ENCODE measurements around the gene CIB4.

DNA sequence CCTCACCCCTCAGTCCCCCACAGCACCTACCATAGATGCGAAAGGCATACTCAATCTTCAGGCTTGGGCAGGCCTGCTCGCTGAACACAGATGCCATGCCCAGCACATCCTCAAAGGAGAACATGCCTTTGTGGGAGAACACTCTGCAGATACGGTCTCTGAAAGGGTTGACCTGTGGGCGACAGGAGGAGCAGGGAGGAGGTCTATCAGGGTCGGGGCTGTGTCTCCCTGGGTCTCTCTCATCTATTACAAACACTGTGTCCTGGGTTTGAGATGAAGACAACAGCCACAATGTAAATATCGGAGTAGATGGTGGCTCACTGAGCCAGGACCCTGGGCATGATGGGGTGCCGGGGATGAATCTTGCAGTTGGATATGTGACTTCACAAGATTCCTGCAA, 46.0 kb downstream of the CIB4 start:
- TF ChIP-seq, protein P1, sequence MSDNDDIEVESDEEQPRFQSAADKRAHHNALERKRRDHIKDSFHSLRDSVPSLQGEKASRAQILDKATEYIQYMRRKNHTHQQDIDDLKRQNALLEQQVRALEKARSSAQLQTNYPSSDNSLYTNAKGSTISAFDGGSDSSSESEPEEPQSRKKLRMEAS (CRISPR knock-in tag; IDR thresholded peaks at IDR 0.05): no peak
- TF ChIP-seq SMAD4 (CRISPR knock-in tag; IDR thresholded peaks at IDR 0.05) (no peak), CREB1 (CRISPR knock-in tag; IDR thresholded peaks at IDR 0.05) (no peak)
- TF ChIP-seq, protein P2, sequence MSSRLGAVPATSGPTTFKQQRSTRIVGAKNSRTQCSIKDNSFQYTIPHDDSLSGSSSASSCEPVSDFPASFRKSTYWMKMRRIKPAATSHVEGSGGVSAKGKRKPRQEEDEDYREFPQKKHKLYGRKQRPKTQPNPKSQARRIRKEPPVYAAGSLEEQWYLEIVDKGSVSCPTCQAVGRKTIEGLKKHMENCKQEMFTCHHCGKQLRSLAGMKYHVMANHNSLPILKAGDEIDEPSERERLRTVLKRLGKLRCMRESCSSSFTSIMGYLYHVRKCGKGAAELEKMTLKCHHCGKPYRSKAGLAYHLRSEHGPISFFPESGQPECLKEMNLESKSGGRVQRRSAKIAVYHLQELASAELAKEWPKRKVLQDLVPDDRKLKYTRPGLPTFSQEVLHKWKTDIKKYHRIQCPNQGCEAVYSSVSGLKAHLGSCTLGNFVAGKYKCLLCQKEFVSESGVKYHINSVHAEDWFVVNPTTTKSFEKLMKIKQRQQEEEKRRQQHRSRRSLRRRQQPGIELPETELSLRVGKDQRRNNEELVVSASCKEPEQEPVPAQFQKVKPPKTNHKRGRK (CRISPR knock-in tag; IDR thresholded peaks at IDR 0.05; ENCODE audit: borderline replicate concordance): no peak

Data from WTC11 (cell line).